ENCODE results near the gene U2AF1L4. TPM values are rescaled to one million over a fixed set of nuclear protein-coding genes. Genes with fewer than 3 reads are reported as not detected.

Gene U2AF1L4
- total RNA-seq, 1 experiment from 2014 or later: 21.8 TPM

DNA sequence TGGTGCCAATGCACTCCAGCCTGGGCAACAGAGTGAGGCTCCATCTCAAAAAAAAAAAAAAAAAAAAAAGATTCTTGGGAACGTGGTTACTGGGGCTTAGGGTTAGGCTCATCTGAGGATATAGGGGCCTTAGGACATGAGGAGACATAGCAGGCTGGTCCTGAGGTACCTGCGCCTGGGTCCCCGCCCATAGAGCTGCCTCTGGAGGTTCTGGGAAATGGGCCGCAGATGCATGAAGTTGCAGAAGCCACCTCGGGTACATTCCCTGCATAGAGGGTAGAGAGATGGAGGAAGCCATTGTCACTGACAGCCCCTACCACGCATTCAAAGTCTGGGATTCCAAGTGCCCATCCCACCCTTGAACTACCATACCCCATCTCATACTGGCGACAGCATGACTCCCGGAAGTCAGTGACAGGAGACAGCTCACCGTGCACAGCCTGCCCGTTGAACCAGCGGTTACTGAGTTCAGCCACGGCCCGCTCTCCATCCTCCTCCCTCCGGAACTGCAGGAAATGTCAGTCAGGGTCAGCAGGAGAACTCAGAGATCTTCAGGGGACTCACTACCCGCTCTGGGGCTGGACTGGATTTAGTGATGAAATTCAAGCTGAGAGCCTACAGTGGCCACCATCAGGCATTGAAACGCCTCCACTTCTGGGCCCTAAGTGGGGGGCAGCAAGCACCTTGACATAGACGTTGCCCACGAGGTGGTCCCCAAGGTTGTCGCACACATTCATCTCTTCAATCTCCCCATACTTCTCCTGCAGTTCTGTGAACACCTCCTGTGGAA lies 1.4 kb downstream of the U2AF1L4 start:
- no peak for DNase-seq (ENCODE audit: extremely low read depth, low read depth)

DNA sequence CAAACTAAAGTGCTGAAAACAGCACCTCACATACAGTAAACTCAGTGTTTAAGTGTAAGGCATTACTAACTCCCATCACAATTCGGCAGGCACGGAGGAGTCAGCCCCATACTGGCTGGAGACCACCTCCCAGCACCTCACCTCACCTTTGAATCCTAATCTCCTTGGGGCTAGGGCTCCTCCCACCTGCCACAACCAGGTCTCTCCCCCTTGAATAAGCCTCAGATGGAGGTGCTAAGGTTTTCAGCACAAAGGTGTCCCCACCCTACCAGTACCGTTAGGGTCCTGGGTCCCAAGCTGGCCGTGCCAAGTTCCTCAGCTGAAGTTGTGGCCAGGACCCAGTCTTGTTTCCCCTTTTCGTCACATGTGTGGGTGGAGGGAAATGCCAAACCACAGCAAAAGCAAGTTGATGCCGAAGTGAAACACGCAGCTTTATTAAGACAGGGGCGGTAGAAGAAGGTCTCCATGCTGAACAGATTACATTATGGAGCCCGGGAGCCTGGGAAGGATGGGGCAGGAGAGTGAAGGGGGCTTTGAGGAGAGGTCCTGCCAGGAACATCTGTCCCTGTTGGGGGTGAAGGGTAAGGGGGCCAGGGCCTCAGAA lies 3.0 kb downstream of the U2AF1L4 start, which contains the start of gene IGFLR1:
Gene IGFLR1 (minus strand): TSS at position 332 of the 604 bp plus-strand sequence. CDS start 1,272 bp downstream, outside the sequence.
- no peak for DNase-seq (ENCODE audit: extremely low read depth, low read depth)

DNA sequence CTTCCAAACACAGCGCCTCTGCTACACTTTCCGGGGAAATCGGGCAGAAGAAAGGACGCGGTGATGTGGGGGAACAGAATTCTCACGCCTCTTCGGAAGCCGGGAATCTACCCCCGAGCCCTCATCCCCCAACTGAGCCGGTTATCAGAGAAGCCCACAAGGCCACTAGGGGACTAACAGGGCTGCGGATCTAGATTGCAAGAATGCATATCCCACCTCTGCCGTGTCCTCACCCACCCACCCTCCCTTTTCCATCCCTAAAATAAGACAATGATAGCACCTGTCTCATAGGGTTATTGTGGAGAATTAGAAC lies 4.1 kb downstream of the U2AF1L4 start:
- no peak for DNase-seq (ENCODE audit: extremely low read depth, low read depth)

DNA sequence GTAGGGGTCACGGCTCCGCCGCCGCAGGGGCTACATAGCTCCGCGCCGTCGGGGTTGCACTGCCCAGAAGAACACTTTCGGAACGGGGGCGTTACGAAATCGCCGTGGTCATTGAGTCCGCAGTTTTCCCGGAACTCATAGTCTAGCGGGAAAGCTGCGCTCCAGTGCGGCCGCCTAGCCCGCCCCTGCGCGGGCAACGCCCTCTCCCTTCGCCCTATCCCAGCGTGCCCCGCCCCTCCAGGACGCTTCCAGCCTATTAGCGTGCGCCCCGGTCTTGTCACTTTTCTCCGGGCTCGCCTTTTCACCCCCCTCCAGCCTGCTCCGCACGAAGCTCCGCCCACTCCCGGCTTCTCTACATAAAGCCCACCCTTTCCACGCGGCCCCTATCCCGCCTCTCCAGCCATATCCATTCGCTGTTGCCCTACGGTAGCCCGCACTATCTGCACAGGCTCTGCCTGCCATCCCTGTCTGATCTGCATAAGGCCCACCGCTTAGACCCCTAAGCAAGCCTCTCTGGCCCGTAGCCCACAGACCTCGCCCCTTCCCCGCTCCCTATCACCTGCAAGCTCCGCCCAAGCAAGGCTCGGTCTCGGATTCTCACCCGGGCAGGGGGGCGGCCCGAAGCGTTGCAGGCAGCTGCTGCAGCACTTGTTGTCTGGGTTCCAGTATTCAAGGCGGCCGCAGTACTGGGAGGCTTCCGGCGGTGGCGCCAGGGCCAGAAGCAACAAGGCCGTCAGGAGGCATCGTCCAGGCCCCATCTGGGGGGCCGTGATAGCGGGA lies 4.6 kb downstream of the U2AF1L4 start:
- peak; percentile 95 for DNase-seq (ENCODE audit: extremely low read depth, low read depth)

DNA sequence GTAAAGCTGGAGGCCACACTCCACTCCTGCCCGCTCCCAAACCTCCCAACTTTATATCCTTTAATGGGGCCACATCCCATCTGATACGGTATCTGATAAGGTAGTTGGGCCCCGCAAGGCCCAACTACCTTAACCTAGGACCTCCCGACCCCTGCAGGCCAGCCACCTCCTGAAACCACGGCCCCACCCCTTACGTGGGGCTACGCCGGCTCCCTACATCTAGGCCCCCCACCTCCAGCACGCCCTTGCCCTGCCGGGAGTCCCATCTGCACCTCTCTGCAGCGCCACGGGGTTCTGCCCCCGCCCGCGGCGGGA lies 5.2 kb downstream of the U2AF1L4 start:
- no peak for DNase-seq (ENCODE audit: extremely low read depth, low read depth)

DNA sequence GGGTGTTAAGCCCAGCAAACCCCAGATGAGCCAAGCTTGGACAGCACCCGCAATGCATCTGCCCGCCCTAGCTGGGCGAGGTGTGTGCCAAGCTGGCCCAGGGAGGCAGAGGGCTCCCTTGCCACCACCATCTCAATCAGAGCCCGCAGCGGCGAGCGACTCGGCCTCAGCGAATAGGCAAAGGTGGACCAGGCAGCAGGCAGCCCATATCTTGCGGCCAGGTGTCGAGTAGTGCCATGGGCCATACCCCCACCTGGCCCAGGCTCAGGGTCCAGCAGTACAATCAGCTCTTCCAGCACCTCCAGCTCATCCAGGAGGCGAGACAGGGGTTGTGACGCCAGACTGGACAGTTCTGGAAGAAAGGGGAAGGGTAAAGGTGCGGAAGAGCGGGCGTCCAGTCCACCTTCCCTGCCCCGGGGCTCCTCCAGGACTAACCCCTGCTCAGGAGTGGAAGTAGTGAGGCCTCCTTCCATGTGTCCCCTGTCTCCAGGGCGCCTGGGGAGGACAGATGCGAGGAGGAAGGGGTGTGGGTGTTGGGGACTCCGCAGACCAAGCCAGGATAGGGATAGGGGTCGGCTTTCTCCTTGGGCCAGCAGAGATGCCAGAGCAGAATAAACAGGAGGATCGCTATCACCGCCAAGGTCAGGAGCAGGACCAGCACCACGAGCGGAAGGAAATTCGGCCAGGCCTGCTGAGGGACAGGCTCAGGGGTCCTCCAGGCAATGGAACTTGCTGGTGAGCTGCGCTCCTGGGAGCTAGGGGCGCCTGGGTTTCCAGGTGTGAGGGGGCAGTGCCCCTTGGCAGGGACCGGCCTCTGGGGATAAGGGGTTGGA lies 5.7 kb downstream of the U2AF1L4 start:
- no peak for DNase-seq (ENCODE audit: extremely low read depth, low read depth)

DNA sequence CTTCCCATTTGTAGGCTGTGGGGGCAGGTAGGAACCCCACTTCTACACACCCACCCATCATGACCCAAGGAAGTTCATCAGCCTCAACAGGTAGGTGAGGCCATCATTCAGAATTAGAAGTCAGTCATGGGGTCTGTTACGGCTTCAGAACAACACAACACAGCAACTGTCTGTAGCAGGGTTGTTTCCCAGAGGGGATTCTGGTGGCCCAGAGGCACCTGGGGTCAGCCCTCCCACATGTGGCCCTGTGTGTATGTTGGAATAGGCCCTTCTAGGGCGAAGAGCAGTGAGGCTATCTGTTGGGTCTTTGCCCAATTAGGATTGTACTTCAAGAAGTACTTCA lies 6.4 kb downstream of the U2AF1L4 start:
- no peak for DNase-seq (ENCODE audit: extremely low read depth, low read depth)

DNA sequence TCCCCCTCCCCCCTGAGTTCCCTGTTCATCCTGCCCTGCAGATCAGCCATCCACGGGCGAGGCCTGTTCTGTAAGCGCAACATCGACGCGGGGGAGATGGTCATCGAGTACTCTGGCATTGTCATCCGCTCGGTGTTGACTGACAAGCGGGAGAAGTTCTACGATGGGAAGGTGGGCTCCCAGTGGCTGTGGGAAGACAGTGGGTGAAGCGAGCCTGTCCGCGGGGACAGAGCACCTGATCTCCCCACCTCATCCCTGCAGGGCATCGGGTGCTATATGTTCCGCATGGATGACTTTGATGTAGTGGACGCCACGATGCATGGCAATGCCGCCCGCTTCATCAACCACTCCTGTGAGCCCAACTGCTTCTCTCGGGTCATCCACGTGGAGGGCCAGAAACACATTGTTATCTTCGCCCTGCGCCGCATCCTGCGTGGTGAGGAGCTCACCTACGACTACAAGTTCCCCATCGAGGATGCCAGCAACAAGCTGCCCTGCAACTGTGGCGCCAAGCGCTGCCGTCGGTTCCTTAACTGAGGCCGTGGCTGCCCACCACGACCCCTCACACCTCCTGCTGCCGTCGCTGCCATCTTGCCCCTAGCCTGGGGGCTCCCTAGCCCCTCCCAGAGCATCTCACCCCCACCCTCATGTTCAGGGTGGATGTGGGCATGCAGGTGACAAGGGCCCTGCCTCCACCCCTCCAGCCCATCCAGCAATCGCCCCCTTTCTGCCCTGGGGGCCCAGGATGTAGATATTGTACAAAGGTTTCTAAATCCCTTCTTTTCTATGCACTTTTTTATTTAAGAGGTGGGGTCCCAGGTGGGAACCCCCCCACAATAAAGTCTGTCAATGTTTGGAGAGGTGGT lies 7.0 kb downstream of the U2AF1L4 start:
- DNase-seq (ENCODE audit: extremely low read depth, low read depth): no peak

DNA sequence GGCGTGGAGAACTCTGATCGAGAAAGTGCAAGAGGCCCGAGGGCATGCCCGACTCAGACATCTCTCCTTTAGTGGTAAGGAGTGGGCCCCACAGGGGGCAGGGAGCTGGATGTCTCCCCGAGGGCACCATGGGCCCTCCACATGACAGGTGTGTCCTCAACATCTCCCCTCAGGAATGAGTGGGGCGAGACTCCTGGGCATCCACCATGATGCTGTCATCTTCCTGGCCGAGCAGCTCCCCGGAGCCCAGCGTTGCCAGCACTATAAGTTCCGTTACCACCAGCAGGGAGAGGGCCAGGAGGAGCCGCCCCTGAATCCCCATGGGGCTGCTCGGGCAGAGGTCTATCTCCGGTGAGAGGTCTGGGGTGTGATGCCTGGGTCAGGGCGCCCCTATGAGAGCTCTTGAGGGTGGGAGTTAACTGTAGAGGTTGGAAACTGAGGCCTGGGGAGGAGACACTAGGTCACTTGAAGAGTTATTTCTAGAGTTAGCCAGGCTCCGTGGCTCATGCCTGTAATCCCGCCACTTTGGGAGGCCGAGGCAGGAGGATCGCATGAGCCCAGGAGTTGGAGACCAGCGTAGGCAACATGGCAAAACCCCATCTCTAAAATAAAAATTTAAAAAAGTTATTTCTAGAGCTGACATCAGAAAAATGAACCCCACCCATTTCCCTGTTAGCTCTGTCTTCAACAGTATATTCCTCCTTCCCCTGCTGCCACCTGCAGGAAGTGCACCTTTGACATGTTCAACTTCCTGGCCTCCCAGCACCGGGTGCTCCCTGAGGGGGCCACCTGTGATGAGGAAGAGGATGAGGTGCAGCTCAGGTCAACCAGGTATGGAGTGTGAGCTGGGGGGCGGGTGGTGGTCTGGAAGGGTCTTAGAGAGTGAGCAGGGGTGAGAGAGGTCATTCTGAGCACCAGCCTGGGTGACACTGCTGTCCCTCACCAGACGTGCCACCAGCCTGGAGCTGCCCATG lies 8.0 kb downstream of the U2AF1L4 start:
- no peak for DNase-seq (ENCODE audit: extremely low read depth, low read depth)

DNA sequence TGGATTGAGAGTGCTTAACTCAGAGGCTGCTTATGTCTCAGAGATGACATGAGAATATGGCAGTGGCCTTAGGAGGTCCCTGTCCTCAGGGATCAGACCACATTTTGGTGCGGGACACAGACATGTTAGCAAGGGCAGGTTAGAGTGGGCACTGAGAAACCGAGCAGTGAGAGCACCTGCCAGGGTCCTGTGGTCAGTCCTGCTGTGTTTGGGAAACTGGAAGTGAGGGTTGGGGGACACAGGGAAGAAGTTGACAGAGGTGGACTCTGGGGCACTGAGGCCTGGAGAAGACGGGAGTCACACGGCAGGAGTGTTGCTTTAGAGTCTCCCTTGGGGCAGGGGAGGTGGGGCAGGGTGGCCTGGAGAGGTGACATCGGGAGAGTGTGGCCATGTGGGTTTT lies 10.3 kb downstream of the U2AF1L4 start:
- DNase-seq (ENCODE audit: extremely low read depth, low read depth): no peak

DNA sequence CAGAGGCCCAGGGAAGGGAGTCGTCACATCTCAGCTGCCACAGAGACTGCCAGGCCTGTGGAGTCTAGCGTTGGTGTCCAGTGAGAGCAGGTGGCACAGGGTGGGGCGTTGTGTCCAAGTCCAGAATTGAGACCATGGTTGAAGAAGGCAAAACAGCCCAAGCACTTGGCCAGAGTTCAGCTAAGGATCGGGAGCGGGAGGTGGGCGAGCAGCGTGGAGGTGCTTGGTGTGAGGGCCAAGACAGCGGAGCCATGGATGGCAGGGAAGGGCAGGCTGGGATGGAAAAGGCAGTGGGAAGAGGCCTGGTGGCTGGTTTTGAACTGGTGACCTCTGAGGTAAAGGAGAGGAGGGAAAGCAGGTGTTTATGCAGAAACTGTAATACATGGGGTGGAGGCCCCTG lies 10.9 kb downstream of the U2AF1L4 start:
- no peak for DNase-seq (ENCODE audit: extremely low read depth, low read depth)

DNA sequence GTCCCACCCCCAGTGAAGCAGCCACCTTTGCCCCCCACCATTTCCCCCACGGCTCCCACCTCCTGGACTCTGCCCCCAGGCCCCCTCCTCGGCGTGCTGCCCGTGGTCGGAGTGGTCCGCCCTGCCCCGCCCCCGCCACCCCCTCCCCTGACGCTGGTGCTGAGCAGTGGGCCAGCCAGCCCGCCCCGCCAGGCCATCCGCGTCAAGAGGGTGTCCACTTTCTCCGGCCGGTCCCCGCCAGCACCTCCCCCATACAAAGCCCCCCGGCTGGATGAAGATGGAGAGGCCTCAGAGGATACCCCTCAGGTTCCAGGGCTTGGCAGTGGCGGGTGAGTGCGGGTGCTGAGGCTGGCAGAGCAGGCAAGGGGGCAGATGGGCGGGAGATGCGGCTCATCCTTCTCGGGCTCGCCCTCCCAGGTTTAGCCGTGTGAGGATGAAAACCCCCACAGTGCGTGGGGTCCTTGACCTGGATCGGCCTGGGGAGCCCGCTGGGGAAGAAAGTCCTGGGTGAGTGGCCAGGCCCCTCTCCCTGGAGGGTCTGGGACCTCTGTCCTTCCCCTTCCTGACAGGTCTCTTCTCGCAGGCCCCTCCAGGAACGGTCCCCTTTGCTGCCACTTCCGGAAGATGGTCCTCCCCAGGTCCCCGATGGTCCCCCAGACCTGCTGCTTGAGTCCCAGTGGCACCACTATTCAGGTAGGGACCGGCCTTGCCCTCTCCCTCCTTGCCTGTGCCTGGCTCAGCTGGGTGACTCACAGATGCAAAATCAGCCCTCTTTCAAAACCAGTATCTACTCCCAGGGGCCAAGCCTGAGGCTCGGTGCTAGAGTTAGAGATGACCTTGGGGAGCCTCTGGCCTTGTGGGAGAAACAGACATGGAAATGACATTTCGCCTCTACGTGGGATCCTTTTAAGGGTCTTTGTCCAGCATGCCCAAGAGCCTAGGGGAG lies 11.8 kb downstream of the U2AF1L4 start:
- DNase-seq (ENCODE audit: extremely low read depth, low read depth): no peak

DNA sequence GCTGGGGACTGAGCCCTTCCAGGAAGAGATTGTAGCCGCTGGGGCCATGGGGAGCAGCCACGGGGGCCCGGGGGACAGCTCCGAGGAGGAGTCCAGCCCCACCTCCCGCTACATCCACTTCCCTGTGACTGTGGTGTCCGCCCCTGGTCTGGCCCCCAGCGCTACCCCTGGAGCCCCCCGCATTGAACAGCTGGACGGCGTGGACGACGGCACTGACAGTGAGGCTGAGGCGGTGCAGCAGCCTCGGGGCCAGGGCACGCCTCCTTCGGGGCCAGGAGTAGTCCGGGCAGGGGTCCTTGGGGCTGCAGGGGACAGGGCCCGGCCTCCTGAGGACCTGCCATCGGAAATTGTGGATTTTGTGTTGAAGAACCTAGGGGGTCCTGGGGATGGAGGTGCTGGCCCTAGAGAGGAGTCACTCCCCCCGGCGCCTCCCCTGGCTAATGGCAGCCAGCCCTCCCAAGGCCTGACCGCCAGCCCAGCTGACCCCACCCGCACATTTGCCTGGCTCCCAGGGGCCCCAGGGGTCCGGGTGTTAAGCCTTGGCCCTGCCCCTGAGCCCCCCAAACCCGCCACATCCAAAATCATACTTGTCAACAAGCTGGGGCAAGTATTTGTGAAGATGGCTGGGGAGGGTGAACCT lies 12.6 kb downstream of the U2AF1L4 start:
- no peak for DNase-seq (ENCODE audit: extremely low read depth, low read depth)

DNA sequence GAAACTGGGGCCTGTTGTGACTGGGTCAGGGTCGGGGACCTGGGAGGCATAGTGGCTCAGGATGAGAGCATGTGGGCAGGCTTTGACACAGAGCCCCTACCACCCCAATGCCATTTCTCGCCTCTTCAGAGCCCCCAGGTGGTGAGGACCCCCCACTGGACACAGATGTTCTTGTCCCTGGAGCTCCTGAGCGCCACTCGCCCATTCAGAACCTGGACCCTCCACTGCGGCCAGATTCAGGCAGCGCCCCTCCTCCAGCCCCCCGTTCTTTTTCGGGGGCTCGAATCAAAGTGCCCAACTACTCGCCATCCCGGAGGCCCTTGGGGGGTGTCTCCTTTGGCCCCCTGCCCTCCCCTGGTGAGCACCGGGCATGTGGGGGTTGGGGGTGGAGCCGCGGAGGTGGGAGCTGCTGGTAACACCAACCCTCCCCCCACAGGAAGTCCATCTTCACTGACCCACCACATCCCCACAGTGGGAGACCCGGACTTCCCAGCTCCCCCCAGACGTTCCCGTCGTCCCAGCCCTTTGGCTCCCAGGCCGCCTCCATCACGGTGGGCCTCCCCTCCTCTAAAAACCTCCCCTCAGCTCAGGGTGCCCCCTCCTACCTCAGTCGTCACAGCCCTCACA lies 13.3 kb downstream of the U2AF1L4 start:
- no peak for DNase-seq (ENCODE audit: extremely low read depth, low read depth)

DNA sequence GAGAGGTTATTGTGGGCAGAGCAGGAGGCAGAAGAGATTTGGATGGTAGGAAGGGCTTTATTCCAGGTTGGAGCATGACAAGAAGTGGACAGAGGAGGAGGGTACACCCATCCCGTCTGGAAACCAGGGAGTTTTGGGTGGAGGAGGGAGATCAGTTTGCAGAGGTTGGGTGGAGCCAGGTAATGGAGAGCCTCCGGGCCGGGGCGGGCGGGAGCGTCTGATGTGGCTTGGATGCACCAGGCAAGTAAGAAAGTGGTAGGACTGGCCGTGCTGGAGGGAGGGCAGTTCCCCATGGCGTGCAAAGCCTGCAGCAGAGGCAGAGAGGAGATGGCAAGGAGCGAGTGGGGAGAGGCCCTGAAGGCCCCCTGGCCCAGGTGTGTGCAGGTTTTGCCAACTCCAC lies 13.9 kb downstream of the U2AF1L4 start:
- no peak for DNase-seq (ENCODE audit: extremely low read depth, low read depth)

DNA sequence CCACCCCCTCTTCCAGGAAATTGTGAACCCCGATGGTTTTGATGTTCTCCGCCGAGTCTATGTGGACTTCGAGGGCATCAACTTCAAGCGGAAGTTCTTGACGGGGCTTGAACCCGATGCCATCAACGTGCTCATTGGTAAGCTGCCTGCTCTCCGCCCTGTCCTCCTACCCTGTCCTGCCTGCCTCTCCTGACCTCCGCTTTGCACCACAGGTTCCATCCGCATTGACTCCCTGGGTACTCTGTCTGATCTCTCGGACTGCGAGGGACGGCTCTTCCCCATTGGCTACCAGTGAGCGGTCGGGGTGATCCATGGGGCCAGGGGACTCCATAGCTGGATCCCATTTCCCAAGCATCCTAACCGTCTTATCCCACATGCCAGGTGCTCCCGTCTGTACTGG lies 14.9 kb downstream of the U2AF1L4 start:
- no peak for DNase-seq (ENCODE audit: extremely low read depth, low read depth)

DNA sequence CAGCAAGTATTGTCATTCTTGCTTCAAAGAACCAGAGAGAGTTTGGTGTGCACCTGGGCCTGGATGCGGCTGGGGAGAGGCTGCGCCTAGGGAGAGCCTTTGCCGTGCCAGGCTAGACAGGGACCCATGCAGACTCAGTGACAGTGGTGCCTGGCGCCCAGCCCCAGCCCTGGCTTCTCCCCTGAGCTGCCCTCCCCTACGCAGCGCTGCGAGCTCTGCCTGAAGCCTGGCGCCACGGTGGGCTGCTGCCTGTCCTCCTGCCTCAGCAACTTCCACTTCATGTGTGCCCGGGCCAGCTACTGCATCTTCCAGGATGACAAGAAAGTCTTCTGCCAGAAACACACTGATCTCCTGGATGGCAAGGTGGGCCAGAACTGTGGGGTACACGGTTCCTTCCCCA lies 15.5 kb downstream of the U2AF1L4 start:
- no peak for DNase-seq (ENCODE audit: extremely low read depth, low read depth)

Data from NCI-H460 (cell line).